NT2/D1 (cell line): ENCODE measurements around the gene SLCO2B1.

Source experiments
- DNase-seq: peaks from one replicate; pipeline ENCODE4 v3.0.0-alpha.2; 2011; ENCODE audit warnings: low read depth, low spot score
- H3K27me3 ChIP-seq: 2 replicates; pipeline ENCODE4 v1.6.0; 2011; ENCODE audit warnings: mild to moderate bottlenecking; ENCODE audit not compliant: insufficient read length, insufficient read depth
- H3K36me3 ChIP-seq: 2 replicates; pipeline ENCODE4 v1.6.1; 2011; ENCODE audit warnings: mild to moderate bottlenecking, low read length, mixed read lengths; ENCODE audit not compliant: insufficient read depth, insufficient read length
- H3K4me1 ChIP-seq: 2 replicates; pipeline ENCODE4 v1.5.1; 2011; ENCODE audit not compliant: insufficient read depth, insufficient read length
- H3K4me3 ChIP-seq: 2 replicates; pipeline ENCODE4 v1.5.1; 2011; ENCODE audit warnings: low read depth; ENCODE audit not compliant: insufficient read length
- H3K9ac ChIP-seq: 2 replicates; pipeline ENCODE4 v1.6.0; 2011; ENCODE audit warnings: low read depth; ENCODE audit not compliant: insufficient read length
- H3K9me3 ChIP-seq: 2 replicates; pipeline ENCODE4 v1.5.1; 2011; ENCODE audit warnings: mild to moderate bottlenecking, low read length; ENCODE audit not compliant: insufficient read depth
- SUZ12 ChIP-seq: IDR thresholded peaks from 2 replicates; pipeline ENCODE4 v1.6.1; 2011; ENCODE audit not compliant: insufficient read length, insufficient read depth; ENCODE audit errors: extremely low read depth
- YY1 ChIP-seq: IDR thresholded peaks from 2 replicates; pipeline ENCODE4 v1.6.1; 2011; ENCODE audit not compliant: insufficient read length, insufficient read depth
- ZNF274 ChIP-seq: IDR thresholded peaks from 2 replicates; pipeline ENCODE4 v1.6.1; 2011; ENCODE audit warnings: mild to moderate bottlenecking, low read depth, low read length

The SLCO2B1 gene

GRCh38 chr11:75246671-75247350 lies 95.9 kb downstream of the SLCO2B1 start:
- no peak overlapping the region for H3K4me3 ChIP-seq
- DNase-seq, result no peak
- H3K36me3 ChIP-seq, result no peaks in the 10 kb centered on the region
- H3K9ac ChIP-seq, result no peak overlapping the region
- peaks cover 14% of the 10 kb centered on the region; the same call in 1 of the 2 replicates for H3K9me3 ChIP-seq
- H3K27me3 ChIP-seq, result peaks cover 34% of the 10 kb centered on the region
- no peaks in the 10 kb centered on the region for H3K4me1 ChIP-seq
- TF ChIP-seq SUZ12 (no peak), ZNF274 (no peak), YY1 (no peak)

GRCh38 chr11:75248924-75249256 lies 98.0 kb downstream of the SLCO2B1 start:
- DNase-seq, result no peak
- Histone ChIP-seq H3K4me3 (no peak overlapping the region), H3K9ac (no peak overlapping the region), H3K4me1 (no peaks in the 10 kb centered on the region), H3K36me3 (no peaks in the 10 kb centered on the region), H3K27me3 (peaks cover 13% of the 10 kb centered on the region), H3K9me3 (peaks cover 11% of the 10 kb centered on the region; the same call in 1 of the 2 replicates)
- TF ChIP-seq YY1, result no peak
- no peak for TF ChIP-seq SUZ12
- TF ChIP-seq ZNF274, result no peak

GRCh38 chr11:75249704-75250103 lies 98.8 kb downstream of the SLCO2B1 start:
- TF ChIP-seq SUZ12 (no peak), ZNF274 (no peak), YY1 (no peak)
- Histone ChIP-seq H3K9me3 (peaks cover 11% of the 10 kb centered on the region; the same call in 1 of the 2 replicates), H3K4me1 (no peaks in the 10 kb centered on the region), H3K36me3 (no peaks in the 10 kb centered on the region), H3K27me3 (peaks cover 6% of the 10 kb centered on the region), H3K9ac (no peak overlapping the region), H3K4me3 (no peak overlapping the region)
- no peak for DNase-seq

GRCh38 chr11:75254326-75254725 lies 103.4 kb downstream of the SLCO2B1 start:
- Histone ChIP-seq H3K4me1 (no peaks in the 10 kb centered on the region), H3K27me3 (no peaks in the 10 kb centered on the region), H3K9ac (no peak overlapping the region), H3K4me3 (no peak overlapping the region), H3K9me3 (peaks cover 11% of the 10 kb centered on the region; the same call in 1 of the 2 replicates), H3K36me3 (no peaks in the 10 kb centered on the region)
- DNase-seq, result no peak
- TF ChIP-seq SUZ12 (no peak), ZNF274 (no peak), YY1 (no peak)
